ENCODE data around the gene TBC1D17. TPM values are rescaled to one million over a fixed set of nuclear protein-coding genes. Genes with fewer than 3 reads are reported as not detected.
"Not testable (repeated sequence)": the region's sequence is repeated elsewhere in the genome, so short reads cannot be mapped to it uniquely, and the experiment has no call there.

Gene TBC1D17
- polyA plus RNA-seq, 1 donor (not counting 4 experiments of a cell fraction or from before 2014, with no cell fraction given), result 9.4 TPM

DNA sequence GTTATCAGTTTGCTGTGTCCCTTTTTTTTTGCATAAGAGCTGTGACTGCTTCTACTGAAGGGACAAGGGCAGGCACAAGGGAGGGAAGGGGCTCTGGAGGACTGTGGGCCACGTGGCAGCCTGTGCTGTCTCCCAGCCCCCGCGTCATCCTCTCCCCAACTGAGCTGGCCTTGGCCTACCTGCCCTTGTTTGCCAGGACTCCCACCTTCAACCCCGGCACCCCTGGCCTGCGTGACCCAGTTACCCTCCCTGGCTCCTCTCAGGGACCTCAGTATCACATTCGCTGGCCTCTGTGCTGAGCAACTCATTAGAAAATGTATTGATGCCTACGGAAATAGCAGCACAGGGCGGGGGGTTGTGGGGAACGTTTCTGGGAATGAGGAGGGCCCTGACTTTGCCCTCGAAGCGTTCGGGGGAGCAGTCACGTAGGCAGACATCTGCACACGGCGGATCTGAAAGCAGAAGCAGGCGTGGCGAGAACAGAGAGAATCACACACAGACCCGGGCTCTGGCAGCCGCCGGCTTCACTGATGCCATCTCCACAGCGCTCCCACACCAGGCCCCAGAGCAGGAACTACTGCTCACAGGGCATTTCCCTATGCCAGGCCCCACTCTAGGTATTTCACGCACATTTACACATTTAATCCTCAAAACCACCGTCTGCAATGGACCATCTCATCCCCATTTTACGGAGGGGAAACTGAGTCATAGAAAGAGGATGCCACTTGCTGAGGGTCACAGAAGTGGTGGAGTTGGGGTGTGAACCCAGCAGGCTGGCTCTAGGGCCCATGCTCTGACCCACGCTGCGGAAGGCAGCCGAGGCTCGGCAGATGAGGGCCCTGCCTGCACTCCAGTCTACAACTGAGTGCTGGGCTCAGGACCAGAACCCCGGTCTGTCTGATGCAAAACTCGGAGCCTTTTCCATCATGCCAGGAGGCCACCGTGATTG, 45.8 kb downstream of the TBC1D17 start:
- H3K4me3 ChIP-seq (ENCODE audit: control insufficient read depth in 2 of 3, extremely low read depth in 1 of 3, insufficient read depth in 2 of 3, low read depth in 1 of 3, low read length in 3 of 3), result no peak overlapping the region
- TF ChIP-seq EZH2 (IDR thresholded peaks at IDR 0.05; ENCODE audit: low read length) (no peak), CTCF (optimal IDR thresholded peaks at IDR 0.05 in 1 of 3, IDR thresholded peaks at IDR 0.05 in 1 of 3, conservative IDR thresholded peaks at IDR 0.05 in 1 of 3; ENCODE audit: extremely low read depth in 1 of 3, insufficient read depth in 2 of 3, low read length in 3 of 3) (no peak)
- peaks cover 7% of the 10 kb centered on the region for H4K20me1 ChIP-seq (ENCODE audit: control insufficient read depth, extremely low read depth, insufficient read depth, low read length)
- H3K9me1 ChIP-seq (ENCODE audit: control insufficient read depth, extremely low read depth, insufficient read depth, low read length), result peaks cover 2% of the 10 kb centered on the region
- dilution Hi-C loops (cut with MboI; ENCODE audit: extremely low pct_ligation_motif_present, low sequenced_read_pairs), result no loop called here
- no peak overlapping the region for H3K27ac ChIP-seq (ENCODE audit: control insufficient read depth, insufficient read depth, low read length)
- no peak overlapping the region for H3K4me2 ChIP-seq (ENCODE audit: control insufficient read depth, extremely low read depth, insufficient read depth, low read depth, low read length)
- no peak for DNase-seq (ENCODE audit: low read depth, low spot score)
- no peak overlapping the region for H3K9ac ChIP-seq (ENCODE audit: control insufficient read depth, extremely low read depth, insufficient read depth, low read length)
- H3K27me3 ChIP-seq (ENCODE audit: control insufficient read depth, extremely low read depth, insufficient read depth, low read length), result no peaks in the 10 kb centered on the region
- H3K36me3 ChIP-seq (ENCODE audit: control insufficient read depth in 2 of 2, extremely low read depth in 1 of 2, insufficient read depth in 2 of 2, low read length in 2 of 2), result peaks cover 23 to 56% of the 10 kb centered on the region in 2 experiments
- peaks cover 91% of the 10 kb centered on the region for H3K79me2 ChIP-seq (ENCODE audit: control insufficient read depth, insufficient read depth, low read length)
- peaks cover 13% of the 10 kb centered on the region for H3K4me1 ChIP-seq (ENCODE audit: control insufficient read depth, extremely low read depth, insufficient read depth, low read length)
- FAIRE-seq, result no peak
- H2AFZ ChIP-seq (ENCODE audit: control insufficient read depth, low read length), result no peak overlapping the region
- no peaks in the 10 kb centered on the region for H3K9me3 ChIP-seq (ENCODE audit: control insufficient read depth, low read depth, low read length)

- H3K27me3 ChIP-seq (ENCODE audit: control insufficient read depth, extremely low read depth, insufficient read depth, low read length), result no peaks in the 10 kb centered on the region
- H4K20me1 ChIP-seq (ENCODE audit: control insufficient read depth, extremely low read depth, insufficient read depth, low read length), result peaks cover 5% of the 10 kb centered on the region
- no peak overlapping the region for H3K4me2 ChIP-seq (ENCODE audit: control insufficient read depth, extremely low read depth, insufficient read depth, low read depth, low read length)
- peaks cover 15% of the 10 kb centered on the region for H3K4me1 ChIP-seq (ENCODE audit: control insufficient read depth, extremely low read depth, insufficient read depth, low read length)
- no peak for DNase-seq (ENCODE audit: low read depth, low spot score)
- TF ChIP-seq CTCF (optimal IDR thresholded peaks at IDR 0.05 in 1 of 3, IDR thresholded peaks at IDR 0.05 in 1 of 3, conservative IDR thresholded peaks at IDR 0.05 in 1 of 3; ENCODE audit: extremely low read depth in 1 of 3, insufficient read depth in 2 of 3, low read length in 3 of 3) (no peak), EZH2 (IDR thresholded peaks at IDR 0.05; ENCODE audit: low read length) (no peak)
- H3K4me3 ChIP-seq (ENCODE audit: control insufficient read depth in 2 of 3, extremely low read depth in 1 of 3, insufficient read depth in 2 of 3, low read depth in 1 of 3, low read length in 3 of 3), result no peak overlapping the region
- H3K79me2 ChIP-seq (ENCODE audit: control insufficient read depth, insufficient read depth, low read length), result peaks cover 93% of the 10 kb centered on the region
- dilution Hi-C loops (cut with MboI; ENCODE audit: extremely low pct_ligation_motif_present, low sequenced_read_pairs), result no loop called here
- H3K9ac ChIP-seq (ENCODE audit: control insufficient read depth, extremely low read depth, insufficient read depth, low read length), result no peak overlapping the region
- H2AFZ ChIP-seq (ENCODE audit: control insufficient read depth, low read length), result no peak overlapping the region
- H3K27ac ChIP-seq (ENCODE audit: control insufficient read depth, insufficient read depth, low read length), result no peak overlapping the region
- peaks cover 2% of the 10 kb centered on the region for H3K9me1 ChIP-seq (ENCODE audit: control insufficient read depth, extremely low read depth, insufficient read depth, low read length)
- FAIRE-seq, result no peak
- H3K36me3 ChIP-seq (ENCODE audit: control insufficient read depth in 2 of 2, extremely low read depth in 1 of 2, insufficient read depth in 2 of 2, low read length in 2 of 2), result peaks cover 23 to 52% of the 10 kb centered on the region in 2 experiments
- H3K9me3 ChIP-seq (ENCODE audit: control insufficient read depth, low read depth, low read length), result no peaks in the 10 kb centered on the region
Observed at GRCh38 chr19:49924004-49924880, 46.7 kb downstream of the TBC1D17 start.

DNA sequence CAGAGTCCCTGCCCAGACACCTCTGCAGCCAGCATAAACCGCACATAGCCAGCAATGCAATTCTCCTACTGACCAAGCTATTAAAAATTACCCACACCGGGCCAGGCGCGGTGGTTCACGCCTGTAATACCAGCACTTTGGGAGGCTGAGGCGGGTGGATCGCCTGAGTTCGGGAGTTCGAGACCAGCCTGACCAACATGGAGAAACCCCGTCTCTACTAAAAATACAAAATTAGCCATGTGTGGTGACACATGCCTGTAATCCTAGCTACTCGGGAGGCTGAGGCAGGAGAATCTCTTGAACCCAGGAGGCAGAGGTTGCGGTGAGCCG, 47.3 kb downstream of the TBC1D17 start:
- dilution Hi-C loops (cut with MboI; ENCODE audit: extremely low pct_ligation_motif_present, low sequenced_read_pairs), result not testable (repeated sequence)
- H3K36me3 ChIP-seq (ENCODE audit: control insufficient read depth in 2 of 2, extremely low read depth in 1 of 2, insufficient read depth in 2 of 2, low read length in 2 of 2), result peaks cover 23 to 48% of the 10 kb centered on the region in 2 experiments

More for the DNA sequence above, 47.3 kb downstream of the TBC1D17 start:
- Histone ChIP-seq H3K79me2 (ENCODE audit: control insufficient read depth, insufficient read depth, low read length) (peaks cover 88% of the 10 kb centered on the region), H3K4me1 (ENCODE audit: control insufficient read depth, extremely low read depth, insufficient read depth, low read length) (peaks cover 15% of the 10 kb centered on the region)
- not testable (repeated sequence) for H3K4me2 ChIP-seq (ENCODE audit: control insufficient read depth, extremely low read depth, insufficient read depth, low read depth, low read length); H3K27me3 ChIP-seq (ENCODE audit: control insufficient read depth, extremely low read depth, insufficient read depth, low read length); FAIRE-seq; H3K9me3 ChIP-seq (ENCODE audit: control insufficient read depth, low read depth, low read length); H3K9ac ChIP-seq (ENCODE audit: control insufficient read depth, extremely low read depth, insufficient read depth, low read length); H3K4me3 ChIP-seq (ENCODE audit: control insufficient read depth in 2 of 3, extremely low read depth in 1 of 3, insufficient read depth in 2 of 3, low read depth in 1 of 3, low read length in 3 of 3); H3K27ac ChIP-seq (ENCODE audit: control insufficient read depth, insufficient read depth, low read length); H3K9me1 ChIP-seq (ENCODE audit: control insufficient read depth, extremely low read depth, insufficient read depth, low read length); H2AFZ ChIP-seq (ENCODE audit: control insufficient read depth, low read length); H4K20me1 ChIP-seq (ENCODE audit: control insufficient read depth, extremely low read depth, insufficient read depth, low read length); DNase-seq (ENCODE audit: low read depth, low spot score)
